OCI-LY3 (cell line): ENCODE results near the gene OR2T1.

Source experiments
- H2AFZ ChIP-seq: fragments of 200-600, 300-600 bp; shearing (Covaris generic); 2 replicates; pipeline ENCODE4 v1.6.0; 2014; ENCODE audit warnings: antibody characterized with exemption, low read depth, low read length
- H3K27ac ChIP-seq: fragments of 200-600, 300-600 bp; sonication (generic); 2 replicates; pipeline ENCODE4 v1.5.1; 2014; ENCODE audit warnings: mild to moderate bottlenecking, low read length, moderate library complexity, mixed read lengths
- H3K27me3 ChIP-seq: fragments of 200-600, 300-600 bp; sonication (generic); 2 replicates; pipeline ENCODE4 v1.6.1; 2014; ENCODE audit warnings: low read depth, low read length, mixed read lengths
- H3K36me3 ChIP-seq: fragments of 200-600, 300-600 bp; sonication (generic); replicated peaks from 2 replicates; pipeline ENCODE3; 2014; ENCODE audit warnings: low read depth, low read length, mixed read lengths
- H3K4me1 ChIP-seq: fragments of 300-600, 200-600 bp; sonication (generic); 2 replicates; pipeline ENCODE4 v1.6.1; 2014; ENCODE audit warnings: low read length, mixed read lengths
- H3K4me2 ChIP-seq: fragments of 200-600, 300-600 bp; sonication (generic); 2 replicates; pipeline ENCODE4 v1.6.1; 2014; ENCODE audit warnings: low read length, mixed read lengths
- H3K4me3 ChIP-seq: fragments of 300-600, 200-600 bp; sonication (generic); 2 replicates; pipeline ENCODE4 v1.5.1; 2014; ENCODE audit warnings: antibody characterized with exemption, mild to moderate bottlenecking, low read length, moderate library complexity
- H3K79me2 ChIP-seq: fragments of 300-600, 200-600 bp; shearing (Covaris generic); 2 replicates; pipeline ENCODE4 v1.6.1; 2014; ENCODE audit warnings: mild to moderate bottlenecking, low read length, mixed read lengths
- H3K9ac ChIP-seq: fragments of 300-600, 200-600 bp; shearing (Covaris generic); 2 replicates; pipeline ENCODE4 v1.6.0; 2014; ENCODE audit warnings: mild to moderate bottlenecking, low read length, moderate library complexity
- H3K9me3 ChIP-seq: fragments of 200-600, 300-600 bp; shearing (Covaris generic); 2 replicates; pipeline ENCODE4 v1.6.1; 2014; ENCODE audit warnings: low read length, mixed read lengths; ENCODE audit not compliant: insufficient read depth
- H4K20me1 ChIP-seq: fragments of 200-600, 300-600 bp; sonication (generic); 2 replicates; pipeline ENCODE4 v1.6.1; 2016; ENCODE audit warnings: low read length, mixed read lengths; ENCODE audit not compliant: insufficient read depth
- CTCF ChIP-seq: fragments of 200-600, 300-600 bp; sonication (generic); IDR thresholded peaks from 2 replicates; pipeline ENCODE4 v1.5.1; 2014; ENCODE audit warnings: antibody characterized with exemption, low read length, low read depth
- EZH2phosphoT487 ChIP-seq: fragments of 200-600 bp; shearing (Covaris generic); IDR thresholded peaks from 2 replicates; pipeline ENCODE4 v1.6.1; 2018; ENCODE audit warnings: antibody characterized with exemption, mixed run types, low read depth

Gene OR2T1

GRCh38 chr1:248388426-248388825, 14.4 kb upstream of the OR2T1 start:
- H3K27ac ChIP-seq = no peak overlapping the region

GRCh38 chr1:248393050-248393449, 9.8 kb upstream of the OR2T1 start:
- Histone ChIP-seq H3K27me3 (no peaks in the 10 kb centered on the region), H4K20me1 (no peaks in the 10 kb centered on the region), H3K9ac (no peak overlapping the region), H3K27ac (no peak overlapping the region), H3K36me3 (no peaks in the 10 kb centered on the region), H3K9me3 (no peaks in the 10 kb centered on the region), H3K79me2 (no peaks in the 10 kb centered on the region), H3K4me1 (no peaks in the 10 kb centered on the region), H3K4me3 (no peak overlapping the region), H3K4me2 (no peak overlapping the region), H2AFZ (no peak overlapping the region)
- TF ChIP-seq CTCF (no peak), EZH2phosphoT487 (no peak)

More at GRCh38 chr1:248388426-248388825, 14.4 kb upstream of the OR2T1 start:
- TF ChIP-seq EZH2phosphoT487 = no peak
- no peak for TF ChIP-seq CTCF
- Histone ChIP-seq H3K9me3 (no peaks in the 10 kb centered on the region), H4K20me1 (no peaks in the 10 kb centered on the region), H3K4me2 (no peak overlapping the region), H3K36me3 (no peaks in the 10 kb centered on the region), H2AFZ (no peak overlapping the region), H3K4me3 (no peak overlapping the region), H3K4me1 (no peaks in the 10 kb centered on the region), H3K79me2 (no peaks in the 10 kb centered on the region), H3K27me3 (no peaks in the 10 kb centered on the region), H3K9ac (no peak overlapping the region)

GRCh38 chr1:248404024-248404423, 1.2 kb downstream of the OR2T1 start:
- H3K36me3 ChIP-seq = no peaks in the 10 kb centered on the region
- H3K79me2 ChIP-seq = no peaks in the 10 kb centered on the region
- TF ChIP-seq CTCF = peak; percentile 58
- no peak for TF ChIP-seq EZH2phosphoT487
- no peaks in the 10 kb centered on the region for H4K20me1 ChIP-seq
- no peak overlapping the region for H3K27ac ChIP-seq
- 0 out of 2 replicates have a peak, but pooled peaks cover 2% of the 10 kb centered on the region for H3K9me3 ChIP-seq
- H3K4me2 ChIP-seq = no peak overlapping the region
- H3K4me1 ChIP-seq = no peaks in the 10 kb centered on the region
- H3K4me3 ChIP-seq = no peak overlapping the region
- H3K9ac ChIP-seq = no peak overlapping the region
- peaks cover 7% of the 10 kb centered on the region; the same call in 1 of the 2 replicates for H3K27me3 ChIP-seq
- no peak overlapping the region for H2AFZ ChIP-seq

GRCh38 chr1:248406721-248407692, 4.2 kb downstream of the OR2T1 start:
- no peaks in the 10 kb centered on the region for H3K4me1 ChIP-seq
- H3K27me3 ChIP-seq = no peaks in the 10 kb centered on the region
- H2AFZ ChIP-seq = no peak overlapping the region
- H3K79me2 ChIP-seq = no peaks in the 10 kb centered on the region
- H3K9ac ChIP-seq = no peak overlapping the region
- H3K4me2 ChIP-seq = no peak overlapping the region
- H3K9me3 ChIP-seq = 0 out of 2 replicates have a peak, but pooled peaks cover 5% of the 10 kb centered on the region
- H3K4me3 ChIP-seq = no peak overlapping the region
- H3K36me3 ChIP-seq = no peaks in the 10 kb centered on the region
- no peak overlapping the region for H3K27ac ChIP-seq
- TF ChIP-seq EZH2phosphoT487 = no peak
- TF ChIP-seq CTCF = no peak
- H4K20me1 ChIP-seq = no peaks in the 10 kb centered on the region
